Mesodermal cell (in vitro differentiated cells): ENCODE measurements around the gene ZBED5.
A peak's percentile ranks its signal among the peaks of the same experiment; 100 is the strongest.

Source experiments
- H3K27ac ChIP-seq: 2 replicates; pipeline ENCODE4 v1.7.0; 2013; ENCODE audit warnings: mild to moderate bottlenecking, low read depth, low read length, moderate library complexity; ENCODE audit not compliant: severe bottlenecking
- H3K36me3 ChIP-seq: 2 replicates; pipeline ENCODE4 v1.7.1; 2013; ENCODE audit warnings: mild to moderate bottlenecking, low read length, moderate library complexity; ENCODE audit not compliant: control insufficient read depth, insufficient read depth
- H3K4me1 ChIP-seq: one replicate; pipeline ENCODE4 v1.7.1; 2013; ENCODE audit warnings: mild to moderate bottlenecking, low read length; ENCODE audit not compliant: insufficient read depth, control insufficient read depth, poor library complexity, severe bottlenecking
- H3K4me3 ChIP-seq: 2 replicates; pipeline ENCODE4 v1.7.0; 2013; ENCODE audit warnings: low read length, control low read depth, mild to moderate bottlenecking; ENCODE audit not compliant: insufficient read depth, poor library complexity, severe bottlenecking; ENCODE audit errors: extremely low read depth
- H3K9me3 ChIP-seq: 2 replicates; pipeline ENCODE4 v1.7.1; 2013; ENCODE audit warnings: mild to moderate bottlenecking, low read length, moderate library complexity; ENCODE audit not compliant: control insufficient read depth
- WGBS, 2 experiments: methylation state at CpG; one replicate each; pipeline ENCODE4 v1.1.5; 2013; ENCODE audit warnings: missing lambda C conversion rate in 2 of 2; ENCODE audit not compliant: insufficient coverage in 2 of 2; 5-methylcytosine and 5-hydroxymethylcytosine counted together

ZBED5 gene

DNA sequence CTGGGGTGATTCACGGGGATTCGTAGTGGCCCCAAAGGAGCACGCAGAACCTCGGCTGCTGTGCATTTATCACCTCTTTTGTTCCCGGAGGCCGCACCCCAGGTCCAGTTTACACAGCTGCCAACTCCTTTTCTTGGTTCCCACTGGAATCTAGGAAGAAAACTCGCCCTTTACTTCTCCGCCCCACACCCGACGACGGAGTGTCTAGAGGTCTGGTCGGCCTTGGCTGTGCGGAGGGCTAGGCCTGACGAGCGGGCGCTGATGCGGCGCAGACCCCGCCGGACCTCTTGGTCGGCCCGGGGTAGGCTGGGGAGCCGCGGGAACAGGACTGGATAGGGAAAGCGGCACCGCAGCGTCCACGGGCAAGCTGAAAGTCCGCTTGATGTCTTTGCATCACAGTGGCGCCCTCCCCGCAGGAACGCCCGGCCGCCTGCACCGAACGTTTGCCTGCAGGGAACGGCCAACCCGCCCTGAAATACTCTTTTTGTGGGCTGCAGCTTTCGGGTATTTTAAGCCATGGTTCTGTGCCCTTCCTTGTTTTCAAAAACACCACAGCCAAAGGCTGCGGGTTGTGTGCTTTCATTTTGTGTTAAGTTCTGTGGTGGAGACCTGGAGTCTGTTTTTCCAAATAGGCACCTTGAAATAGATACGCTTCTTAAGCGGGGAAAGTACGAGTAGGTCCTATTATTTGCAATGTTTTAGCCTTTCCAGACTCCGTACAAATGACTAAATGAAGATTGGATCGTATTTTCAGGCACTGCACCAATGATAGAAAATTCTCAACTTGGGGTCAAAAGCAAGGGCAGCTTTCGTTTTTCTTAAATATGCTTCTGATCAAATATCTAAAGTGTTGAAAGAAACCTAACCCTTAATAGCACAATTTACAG is 829 bp upstream of the ZBED5 start:
- peaks cover 24% of the 10 kb centered on the region for H3K36me3 ChIP-seq
- H3K27ac ChIP-seq = peak overlapping the region; percentile 95
- H3K4me1 ChIP-seq = peaks cover 10% of the 10 kb centered on the region
- peak overlapping the region; percentile 85 for H3K4me3 ChIP-seq
- 1% methylated on average over 34 to 35 of the region's 46 CpGs for WGBS, 2 experiments
- no peaks in the 10 kb centered on the region for H3K9me3 ChIP-seq

- WGBS, 2 experiments = 0% methylated on average over 13 to 14 of the region's 14 CpGs
- peak overlapping the region; percentile 85 for H3K4me3 ChIP-seq
- peak overlapping the region; percentile 95 for H3K27ac ChIP-seq
- H3K36me3 ChIP-seq = peaks cover 36% of the 10 kb centered on the region
- H3K9me3 ChIP-seq = no peaks in the 10 kb centered on the region
- peaks cover 7% of the 10 kb centered on the region for H3K4me1 ChIP-seq
Observed at GRCh38 chr11:10857459-10857708, 469 bp downstream of the ZBED5 start.

GRCh38 chr11:10856689-10857458 is 979 bp downstream of the ZBED5 start:
- peaks cover 2% of the 10 kb centered on the region for H3K4me1 ChIP-seq
- H3K36me3 ChIP-seq = peaks cover 41% of the 10 kb centered on the region
- 6 to 11% methylated on average over 12 to 16 of the region's 17 CpGs for WGBS, 2 experiments
- H3K27ac ChIP-seq = peak overlapping the region; percentile 95
- H3K9me3 ChIP-seq = no peaks in the 10 kb centered on the region
- H3K4me3 ChIP-seq = peak overlapping the region; percentile 85

GRCh38 chr11:10855295-10855694 is 2.6 kb downstream of the ZBED5 start:
- Histone ChIP-seq H3K36me3 (peaks cover 43% of the 10 kb centered on the region), H3K9me3 (no peaks in the 10 kb centered on the region), H3K4me1 (peaks cover 2% of the 10 kb centered on the region), H3K4me3 (no peak overlapping the region), H3K27ac (no peak overlapping the region)
- WGBS, 2 experiments = no CpG with 5 or more reads among the region's 2 CpGs

- Histone ChIP-seq H3K27ac (no peak overlapping the region), H3K36me3 (peaks cover 14% of the 10 kb centered on the region), H3K9me3 (no peaks in the 10 kb centered on the region), H3K4me3 (no peak overlapping the region), H3K4me1 (no peaks in the 10 kb centered on the region)
- 100% methylated on average over 2 of the region's 3 CpGs; no CpG with 5 or more reads in 1 of the 2 experiments for WGBS, 2 experiments
Observed at GRCh38 chr11:10847960-10848860, 9.6 kb downstream of the ZBED5 start.

GRCh38 chr11:10846660-10847059 is 11.2 kb downstream of the ZBED5 start:
- Histone ChIP-seq H3K4me3 (no peak overlapping the region), H3K36me3 (no peaks in the 10 kb centered on the region), H3K9me3 (no peaks in the 10 kb centered on the region), H3K4me1 (no peaks in the 10 kb centered on the region), H3K27ac (no peak overlapping the region)

GRCh38 chr11:10845589-10845988 is 12.3 kb downstream of the ZBED5 start:
- H3K27ac ChIP-seq = no peak overlapping the region
- H3K36me3 ChIP-seq = no peaks in the 10 kb centered on the region
- H3K4me1 ChIP-seq = no peaks in the 10 kb centered on the region
- no peaks in the 10 kb centered on the region for H3K9me3 ChIP-seq
- no CpG with 5 or more reads among the region's 2 CpGs for WGBS, 2 experiments
- H3K4me3 ChIP-seq = no peak overlapping the region

GRCh38 chr11:10844796-10845195 is 13.1 kb downstream of the ZBED5 start:
- no peaks in the 10 kb centered on the region for H3K36me3 ChIP-seq
- no peak overlapping the region for H3K4me3 ChIP-seq
- H3K9me3 ChIP-seq = no peaks in the 10 kb centered on the region
- no peak overlapping the region for H3K27ac ChIP-seq
- no peaks in the 10 kb centered on the region for H3K4me1 ChIP-seq

DNA sequence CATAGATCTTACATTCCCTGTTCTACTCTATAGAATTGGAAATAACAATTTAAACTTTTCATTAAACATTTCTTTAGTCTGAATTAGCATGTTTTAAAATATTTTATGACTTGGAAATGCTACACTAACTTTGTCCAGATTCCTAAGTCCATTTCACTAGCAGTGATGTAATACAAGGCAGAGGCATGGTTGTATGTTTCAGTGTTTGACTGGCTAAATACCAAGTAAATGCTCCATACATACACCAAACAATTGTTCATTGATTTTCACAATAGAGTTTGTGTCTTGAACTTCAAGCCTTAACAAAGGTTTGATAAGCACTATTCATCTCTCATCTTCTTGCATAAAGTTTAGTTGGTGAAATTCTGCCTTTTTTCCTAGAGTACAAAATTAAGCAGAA is 13.5 kb downstream of the ZBED5 start:
- no peak overlapping the region for H3K27ac ChIP-seq
- no peaks in the 10 kb centered on the region for H3K36me3 ChIP-seq
- H3K4me1 ChIP-seq = no peaks in the 10 kb centered on the region
- H3K4me3 ChIP-seq = no peak overlapping the region
- H3K9me3 ChIP-seq = no peaks in the 10 kb centered on the region

DNA sequence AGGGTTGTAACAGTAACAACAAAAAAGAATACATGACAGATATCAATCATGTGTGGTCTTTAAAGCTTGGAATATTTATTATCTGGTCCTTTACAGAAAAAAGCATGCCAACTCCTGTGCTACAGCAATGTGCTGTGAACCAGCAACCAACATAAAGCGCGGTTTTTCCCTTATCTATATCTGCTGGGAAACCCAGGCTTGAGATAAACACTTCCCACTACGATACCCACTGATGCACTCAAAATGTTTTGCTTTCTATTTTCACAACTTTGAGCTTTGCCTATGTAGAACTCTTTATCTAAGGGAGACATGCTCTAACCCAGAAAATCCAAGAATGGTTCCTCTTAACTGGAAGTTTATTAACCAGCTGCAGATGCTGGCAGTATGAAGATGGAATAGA is 19.0 kb downstream of the ZBED5 start:
- Histone ChIP-seq H3K4me3 (no peak overlapping the region), H3K36me3 (no peaks in the 10 kb centered on the region), H3K9me3 (no peaks in the 10 kb centered on the region), H3K4me1 (no peaks in the 10 kb centered on the region), H3K27ac (no peak overlapping the region)
- 52 to 100% methylated on average over 2 to 3 of the region's 3 CpGs for WGBS, 2 experiments
